MM.1S (cell line): ENCODE measurements around the gene SUPT3H.

Experiments used
- CTCF ChIP-seq: fragments of 300-600 bp; sonication (generic); IDR thresholded peaks from 2 replicates; pipeline ENCODE4 v1.5.1; 2016; ENCODE audit warnings: antibody characterized with exemption, low read length, mixed read lengths
- EZH2 ChIP-seq: fragments of 300-600 bp; sonication (generic); optimal IDR thresholded peaks from 2 replicates; pipeline ENCODE3; 2017; ENCODE audit warnings: low read depth, mild to moderate bottlenecking, antibody characterized with exemption, low read length, mixed read lengths
- EZH2phosphoT487 ChIP-seq: fragments of 300-600 bp; sonication (generic); IDR thresholded peaks from 2 replicates; pipeline ENCODE4 v1.6.1; 2018; ENCODE audit warnings: antibody characterized with exemption, low read length

GRCh38 chr6:45365036-45365435 is 12.7 kb downstream of the SUPT3H start:
- TF ChIP-seq CTCF (no peak), EZH2phosphoT487 (no peak), EZH2 (no peak)
